ENCODE results near the gene RNF214.

The RNF214 gene

GRCh38 chr11:117212697-117213355 lies 19.6 kb upstream of the RNF214 start:
- in situ Hi-C loops (cut with HindIII; ENCODE audit: low sequenced_read_pairs), result no loop called here

- in situ Hi-C loops (cut with HindIII; ENCODE audit: low sequenced_read_pairs), result no loop called here
These were observed 17.9 kb upstream of the RNF214 start for GRCh38 chr11:117214404-117215110.

GRCh38 chr11:117217141-117218084 lies 15.1 kb upstream of the RNF214 start:
- in situ Hi-C loops (cut with HindIII; ENCODE audit: low sequenced_read_pairs), result no loop called here

DNA sequence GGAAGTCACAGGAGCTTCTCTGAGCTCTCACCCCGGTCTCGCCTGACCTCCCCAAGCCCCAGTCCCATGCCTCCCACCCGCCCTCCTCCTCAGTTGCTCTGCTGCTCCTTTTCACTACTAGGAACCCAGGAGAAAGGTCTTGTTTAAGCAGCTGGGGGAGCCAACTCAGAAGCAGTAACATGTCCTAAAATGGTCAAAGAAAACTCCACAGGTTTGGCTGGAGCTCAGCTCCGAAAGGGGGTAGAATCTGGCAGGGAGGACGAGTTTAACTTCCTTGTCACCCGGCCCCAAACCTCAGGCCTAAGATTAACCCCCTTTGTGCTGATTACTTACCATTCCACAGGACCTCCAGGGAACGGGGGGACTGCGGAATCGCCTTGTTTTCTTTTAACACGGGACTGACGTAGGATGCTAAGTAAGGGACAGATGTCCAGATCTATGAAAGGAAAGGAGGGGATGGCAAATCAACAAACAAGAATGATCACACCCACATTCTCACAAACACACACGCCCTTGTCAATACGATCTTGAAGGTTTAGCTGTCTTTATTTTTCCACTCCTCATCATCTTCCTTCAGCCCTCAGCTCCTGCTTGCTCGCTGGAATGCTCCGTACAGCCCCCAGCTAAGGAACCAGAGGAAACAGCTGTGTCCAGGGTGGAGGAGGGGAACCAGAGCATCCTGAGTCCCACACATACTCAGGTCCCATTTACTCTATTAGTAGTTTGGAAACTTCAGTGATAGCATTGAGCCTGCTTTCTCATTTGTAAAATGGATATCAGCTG lies 14.1 kb upstream of the RNF214 start:
- in situ Hi-C loops (cut with HindIII; ENCODE audit: low sequenced_read_pairs), result no loop called here

DNA sequence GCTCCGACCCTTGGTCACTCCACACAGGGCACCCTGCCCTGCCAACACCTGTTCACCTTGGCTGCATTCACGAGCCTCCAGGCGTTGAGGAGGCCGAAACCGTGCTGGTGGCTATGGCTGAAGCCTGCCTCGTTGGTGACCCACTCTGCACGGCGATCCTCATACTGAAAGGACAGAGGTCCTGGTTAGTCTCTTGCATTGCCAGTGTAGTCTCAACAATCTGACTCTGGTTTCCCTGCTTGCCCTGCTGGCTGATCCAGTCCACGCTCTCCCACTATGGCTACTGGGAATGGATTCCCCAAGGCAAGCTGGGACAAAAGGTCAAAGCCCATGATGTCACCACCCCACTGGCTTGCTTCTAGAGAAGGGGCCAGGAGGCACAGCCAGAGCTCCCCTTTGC lies 13.5 kb upstream of the RNF214 start:
- in situ Hi-C loops (cut with HindIII; ENCODE audit: low sequenced_read_pairs), result no loop called here

GRCh38 chr11:117219455-117219854 lies 13.0 kb upstream of the RNF214 start:
- in situ Hi-C loops (cut with HindIII; ENCODE audit: low sequenced_read_pairs), result no loop called here

DNA sequence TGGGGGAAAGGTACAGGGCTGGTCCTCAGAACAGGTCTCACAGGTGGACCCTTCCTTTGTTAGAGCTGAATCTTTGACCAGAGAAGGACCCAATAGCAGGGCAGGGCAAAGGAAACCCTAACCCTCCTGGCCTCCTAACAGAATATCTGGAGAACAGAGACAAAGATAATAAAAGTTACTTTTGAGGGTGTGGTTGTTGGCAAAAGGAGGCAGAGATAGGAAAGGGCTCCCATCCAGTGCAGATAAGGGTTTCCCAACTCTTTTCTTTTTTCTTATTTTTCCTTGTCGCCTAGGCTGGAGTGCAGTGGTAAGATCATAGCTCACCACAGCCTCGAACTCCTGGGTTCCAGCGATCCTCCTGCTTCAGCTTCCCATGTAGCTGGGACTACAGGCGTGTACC lies 12.5 kb upstream of the RNF214 start:
- in situ Hi-C loops (cut with HindIII; ENCODE audit: low sequenced_read_pairs), result no loop called here

DNA sequence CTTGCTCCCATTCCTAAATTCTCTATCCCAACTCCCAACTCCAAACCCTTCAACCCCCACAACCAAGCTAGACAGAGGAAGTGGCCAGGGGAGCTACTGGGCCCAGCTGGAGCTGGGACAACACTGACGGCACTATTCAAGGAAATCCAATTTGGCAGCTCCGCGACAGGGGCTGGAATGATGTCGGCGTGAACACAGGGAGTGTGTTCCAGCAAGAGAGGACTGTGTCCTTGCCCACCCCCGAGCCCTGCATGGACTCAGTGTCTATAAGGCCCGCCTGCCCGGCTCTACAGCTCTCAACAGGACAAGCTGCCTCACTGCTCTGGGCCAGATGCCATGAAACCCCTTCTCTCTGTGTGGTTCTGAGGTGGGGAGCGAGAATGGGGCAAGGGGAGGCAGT lies 11.9 kb upstream of the RNF214 start:
- in situ Hi-C loops (cut with HindIII; ENCODE audit: low sequenced_read_pairs), result no loop called here

- in situ Hi-C loops (cut with HindIII; ENCODE audit: low sequenced_read_pairs), result no loop called here
These were observed 11.3 kb upstream of the RNF214 start for GRCh38 chr11:117220999-117221774.

DNA sequence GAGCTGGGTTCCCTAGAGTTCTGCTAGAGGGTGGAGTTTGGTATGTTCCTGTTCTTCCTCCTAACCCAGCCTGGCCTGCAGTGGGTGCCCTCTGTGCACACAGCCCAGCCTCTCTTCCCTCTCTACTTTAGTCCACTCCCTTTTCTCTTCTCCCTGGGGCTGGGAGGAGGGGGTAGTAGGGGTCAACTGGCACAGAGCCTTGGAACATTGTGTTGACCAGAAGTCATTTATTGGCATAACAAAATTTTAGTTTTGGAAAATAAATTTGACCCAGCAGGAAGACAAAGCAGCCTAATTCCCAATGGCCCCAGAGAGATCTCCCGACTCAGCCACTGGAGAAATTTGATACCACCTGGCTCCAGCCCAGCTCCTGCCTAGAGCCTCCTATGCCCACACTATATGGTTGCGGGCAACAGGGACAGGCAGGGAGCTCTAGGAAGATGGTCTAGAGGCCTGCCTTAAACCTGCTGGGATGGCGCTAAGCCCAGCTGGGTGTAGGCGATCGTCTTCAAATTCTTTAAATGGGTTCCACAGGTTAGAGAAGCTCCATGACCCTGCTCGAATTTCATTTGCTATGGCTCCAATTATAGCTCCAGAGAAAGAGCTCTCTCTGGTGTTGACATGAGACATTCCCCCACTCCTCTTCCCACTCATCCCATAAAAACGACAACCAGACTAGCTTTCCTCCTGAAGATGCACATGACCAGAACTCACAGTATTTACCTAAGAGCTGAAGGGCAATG lies 10.5 kb upstream of the RNF214 start:
- in situ Hi-C loops (cut with HindIII; ENCODE audit: low sequenced_read_pairs), result no loop called here

DNA sequence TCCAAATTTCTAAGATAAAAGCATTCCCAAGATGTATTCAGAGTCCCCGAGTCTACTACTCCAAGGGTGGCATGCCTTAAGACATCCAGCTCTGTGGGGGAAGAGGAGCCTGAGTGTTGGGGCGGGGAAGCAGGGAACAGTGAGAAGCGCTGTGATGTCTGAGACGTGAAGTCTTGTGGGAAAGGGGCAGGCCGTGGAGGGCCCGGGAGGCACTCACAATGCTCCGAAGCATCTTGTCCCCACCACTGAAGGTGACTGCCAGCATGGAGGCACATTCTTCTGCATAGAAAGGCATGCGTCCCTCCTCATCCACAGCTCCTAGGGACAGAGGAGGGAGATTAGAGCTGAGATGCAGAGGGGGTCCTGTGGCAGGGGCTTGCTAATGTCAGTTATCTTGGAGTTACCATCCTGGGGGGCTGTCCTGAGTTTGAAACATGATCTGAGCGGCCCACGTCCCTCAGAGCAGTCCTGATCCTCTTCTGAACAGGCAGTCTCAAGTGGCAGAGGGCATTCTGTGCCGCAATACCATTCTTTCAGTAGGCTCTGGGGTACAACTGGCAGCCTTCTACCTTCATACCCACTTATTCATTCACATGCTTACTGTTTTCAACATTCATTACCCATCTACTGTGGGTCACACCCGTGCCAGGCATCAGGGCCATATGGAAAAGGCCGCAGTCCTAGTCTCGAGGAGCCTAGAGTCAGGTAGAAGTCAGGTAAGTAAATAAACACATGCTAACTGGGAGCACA lies 9.3 kb upstream of the RNF214 start:
- in situ Hi-C loops (cut with HindIII; ENCODE audit: low sequenced_read_pairs), result no loop called here

- in situ Hi-C loops (cut with HindIII; ENCODE audit: low sequenced_read_pairs), result no loop called here
These were observed 8.5 kb upstream of the RNF214 start for GRCh38 chr11:117223741-117224689.

DNA sequence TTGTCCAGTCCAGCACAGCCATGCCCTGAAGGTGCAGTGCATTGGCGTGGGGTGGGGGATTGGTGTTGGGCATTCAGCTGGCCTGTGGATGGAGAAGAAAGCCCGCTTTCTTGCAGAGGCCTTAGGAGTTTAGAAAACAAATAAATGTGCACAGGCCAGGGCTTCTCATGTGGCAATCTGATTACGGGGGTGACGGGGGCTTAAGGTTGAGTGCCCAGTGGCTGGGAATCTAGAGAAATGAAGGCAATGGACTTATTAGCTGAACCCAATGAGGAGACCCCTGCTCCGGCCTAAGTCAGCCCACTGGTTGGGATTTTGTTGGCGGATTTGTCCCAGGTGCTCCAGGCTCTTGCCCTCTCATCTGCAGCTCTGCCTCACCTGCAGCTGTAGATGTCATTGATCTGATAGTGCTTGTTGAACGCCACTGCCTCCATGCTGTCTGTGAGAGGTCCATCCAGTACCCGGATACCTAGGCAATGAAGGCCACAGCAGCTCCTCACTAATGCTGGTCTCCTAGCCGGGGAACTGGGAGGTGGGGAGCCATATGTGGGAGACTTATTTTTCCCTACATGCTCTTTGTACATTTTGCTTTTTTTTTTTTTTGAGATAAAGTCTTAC lies 6.8 kb upstream of the RNF214 start:
- in situ Hi-C loops (cut with HindIII; ENCODE audit: low sequenced_read_pairs), result no loop called here

GRCh38 chr11:117226388-117227385 lies 5.8 kb upstream of the RNF214 start:
- in situ Hi-C loops (cut with HindIII; ENCODE audit: low sequenced_read_pairs), result no loop called here

GRCh38 chr11:117228091-117228490 lies 4.4 kb upstream of the RNF214 start:
- in situ Hi-C loops (cut with HindIII; ENCODE audit: low sequenced_read_pairs), result no loop called here

DNA sequence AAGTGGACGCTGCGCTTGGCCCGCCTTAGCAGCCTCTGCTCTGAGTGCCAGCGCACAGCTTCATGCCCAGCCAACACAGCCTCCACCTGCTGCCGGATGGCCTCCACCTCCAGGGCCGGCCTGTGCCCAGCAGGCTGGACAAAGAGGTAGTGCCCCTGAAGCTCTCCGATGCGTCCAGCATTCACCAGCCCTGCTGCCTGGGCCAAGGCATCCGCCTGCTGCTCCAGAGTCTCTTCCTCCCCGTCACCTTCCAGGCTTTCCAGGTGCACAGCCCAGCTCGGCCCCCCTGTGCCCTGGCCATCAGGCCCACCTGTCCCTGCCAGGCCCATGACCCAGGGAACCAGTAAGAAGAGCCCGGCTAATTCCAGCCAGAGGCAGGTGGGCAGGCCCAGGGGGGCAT lies 3.1 kb upstream of the RNF214 start:
- in situ Hi-C loops (cut with HindIII; ENCODE audit: low sequenced_read_pairs), result no loop called here

Measured in endothelial cell of hepatic sinusoid (primary cell).